ENCODE data around the gene SRP68. TPM values are rescaled to one million over a fixed set of nuclear protein-coding genes. Genes with fewer than 3 reads are reported as not detected.

SRP68 gene
- polyA plus RNA-seq, 4 donors = 34.0 to 61.5 (median 39.2) TPM

DNA sequence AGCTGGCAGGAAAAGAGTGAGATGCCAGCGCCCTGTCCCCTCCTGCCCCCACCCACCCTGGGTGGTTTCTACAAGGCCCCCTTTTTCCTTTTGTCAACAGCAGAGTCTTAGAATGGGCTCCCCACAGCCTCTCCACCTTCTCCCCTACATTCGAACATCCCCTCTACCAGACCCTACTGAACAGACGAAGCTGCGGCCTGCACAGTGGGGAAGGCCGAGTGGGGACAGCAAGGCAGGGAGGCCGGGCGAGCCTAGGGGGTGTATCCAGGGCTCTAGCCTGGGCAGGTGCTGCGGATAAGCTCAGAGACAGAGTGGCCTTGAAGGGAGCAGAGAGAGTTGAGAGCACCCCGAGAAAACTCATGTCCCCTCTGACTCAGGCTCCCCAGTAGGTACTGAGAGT, 14.1 kb upstream of the SRP68 start:
- Histone ChIP-seq H3K27ac (ENCODE audit: low read depth in 1 of 3, low read length in 2 of 3) (no peak overlapping the region), H3K27me3 (ENCODE audit: control insufficient read depth in 3 of 3, insufficient read depth in 3 of 3, low read length in 3 of 3) (no peaks in the 10 kb centered on the region), H3K4me1 (ENCODE audit: control insufficient read depth in 3 of 3, insufficient read depth in 2 of 3, low read depth in 1 of 3, low read length in 2 of 3) (no peaks in the 10 kb centered on the region), H3K36me3 (ENCODE audit: control insufficient read depth in 3 of 3, insufficient read depth in 2 of 3, low read depth in 1 of 3, low read length in 3 of 3) (peaks cover 9 to 100% (median 22%) of the 10 kb centered on the region in 3 donors), H3K9me3 (ENCODE audit: control insufficient read depth in 2 of 2, insufficient read depth in 1 of 2, low read depth in 1 of 2, low read length in 1 of 2) (no peaks in the 10 kb centered on the region), H3K4me3 (ENCODE audit: low read depth in 1 of 3, low read length in 3 of 3) (no peak overlapping the region)
- FAIRE-seq (no peak), DNase-seq (no peak)
- 94 to 96% (median 95%) methylated on average over 9 of the region's 9 CpGs for WGBS, 3 donors

GRCh38 chr17:76085731-76086366, 13.5 kb upstream of the SRP68 start:
- Histone ChIP-seq H3K36me3 (ENCODE audit: control insufficient read depth in 3 of 3, insufficient read depth in 2 of 3, low read depth in 1 of 3, low read length in 3 of 3) (peaks cover 9 to 98% (median 22%) of the 10 kb centered on the region in 3 donors), H3K9me3 (ENCODE audit: control insufficient read depth in 2 of 2, insufficient read depth in 1 of 2, low read depth in 1 of 2, low read length in 1 of 2) (no peaks in the 10 kb centered on the region), H3K27me3 (ENCODE audit: control insufficient read depth in 3 of 3, insufficient read depth in 3 of 3, low read length in 3 of 3) (no peaks in the 10 kb centered on the region), H3K4me1 (ENCODE audit: control insufficient read depth in 3 of 3, insufficient read depth in 2 of 3, low read depth in 1 of 3, low read length in 2 of 3) (no peaks in the 10 kb centered on the region), H3K27ac (ENCODE audit: low read depth in 1 of 3, low read length in 2 of 3) (no peak overlapping the region), H3K4me3 (ENCODE audit: low read depth in 1 of 3, low read length in 3 of 3) (no peak overlapping the region)
- FAIRE-seq = no peak
- DNase-seq = no peak
- 85 to 91% (median 89%) methylated on average over 13 of the region's 13 CpGs for WGBS, 3 donors

- Histone ChIP-seq H3K4me1 (ENCODE audit: control insufficient read depth in 3 of 3, insufficient read depth in 2 of 3, low read depth in 1 of 3, low read length in 2 of 3) (peaks cover 0 to 3% (median 0%) of the 10 kb centered on the region in 3 donors), H3K9me3 (ENCODE audit: control insufficient read depth in 2 of 2, insufficient read depth in 1 of 2, low read depth in 1 of 2, low read length in 1 of 2) (no peaks in the 10 kb centered on the region), H3K27me3 (ENCODE audit: control insufficient read depth in 3 of 3, insufficient read depth in 3 of 3, low read length in 3 of 3) (peaks cover 0 to under 1% (median 0%) of the 10 kb centered on the region in 3 donors), H3K27ac (ENCODE audit: low read depth in 1 of 3, low read length in 2 of 3) (no peak overlapping the region), H3K36me3 (ENCODE audit: control insufficient read depth in 3 of 3, insufficient read depth in 2 of 3, low read depth in 1 of 3, low read length in 3 of 3) (peaks cover 9 to 91% (median 22%) of the 10 kb centered on the region in 3 donors), H3K4me3 (ENCODE audit: low read depth in 1 of 3, low read length in 3 of 3) (no peak overlapping the region)
- DNase-seq (no peak), FAIRE-seq (no peak)
- 81 to 88% (median 84%) methylated on average over 15 to 17 of the region's 17 CpGs for WGBS, 3 donors
Observed at GRCh38 chr17:76085066-76085730, 12.9 kb upstream of the SRP68 start.

- H3K36me3 ChIP-seq (ENCODE audit: control insufficient read depth in 3 of 3, insufficient read depth in 2 of 3, low read depth in 1 of 3, low read length in 3 of 3) = peaks cover 7 to 76% (median 11%) of the 10 kb centered on the region in 3 donors
- DNase-seq (no peak), FAIRE-seq (no peak)
- H3K27me3 ChIP-seq (ENCODE audit: control insufficient read depth in 3 of 3, insufficient read depth in 3 of 3, low read length in 3 of 3) = peaks cover 0 to 16% (median 3%) of the 10 kb centered on the region in 3 donors
- H3K4me3 ChIP-seq (ENCODE audit: low read depth in 1 of 3, low read length in 3 of 3) = no peak overlapping the region
- H3K4me1 ChIP-seq (ENCODE audit: control insufficient read depth in 3 of 3, insufficient read depth in 2 of 3, low read depth in 1 of 3, low read length in 2 of 3) = peaks cover 0 to 18% (median 0%) of the 10 kb centered on the region in 3 donors
- no peaks in the 10 kb centered on the region for H3K9me3 ChIP-seq (ENCODE audit: control insufficient read depth in 2 of 2, insufficient read depth in 1 of 2, low read depth in 1 of 2, low read length in 1 of 2)
- H3K27ac ChIP-seq (ENCODE audit: low read depth in 1 of 3, low read length in 2 of 3) = no peak overlapping the region
- 81 to 90% (median 84%) methylated on average over 15 of the region's 15 CpGs for WGBS, 3 donors
Observed at GRCh38 chr17:76083536-76084182, 11.3 kb upstream of the SRP68 start.

GRCh38 chr17:76082326-76083251, 10.3 kb upstream of the SRP68 start:
- Histone ChIP-seq H3K4me3 (ENCODE audit: low read depth in 1 of 3, low read length in 3 of 3) (no peak overlapping the region), H3K27me3 (ENCODE audit: control insufficient read depth in 3 of 3, insufficient read depth in 3 of 3, low read length in 3 of 3) (peaks cover 0 to 27% (median 8%) of the 10 kb centered on the region in 3 donors), H3K4me1 (ENCODE audit: control insufficient read depth in 3 of 3, insufficient read depth in 2 of 3, low read depth in 1 of 3, low read length in 2 of 3) (peaks cover 0 to 18% (median 0%) of the 10 kb centered on the region in 3 donors), H3K36me3 (ENCODE audit: control insufficient read depth in 3 of 3, insufficient read depth in 2 of 3, low read depth in 1 of 3, low read length in 3 of 3) (peaks cover 6 to 65% (median 11%) of the 10 kb centered on the region in 3 donors), H3K9me3 (ENCODE audit: control insufficient read depth in 2 of 2, insufficient read depth in 1 of 2, low read depth in 1 of 2, low read length in 1 of 2) (no peaks in the 10 kb centered on the region), H3K27ac (ENCODE audit: low read depth in 1 of 3, low read length in 2 of 3) (no peak overlapping the region)
- no peak for FAIRE-seq
- no peak for DNase-seq
- WGBS, 3 donors = 83 to 90% (median 86%) methylated on average over 20 of the region's 20 CpGs

DNA sequence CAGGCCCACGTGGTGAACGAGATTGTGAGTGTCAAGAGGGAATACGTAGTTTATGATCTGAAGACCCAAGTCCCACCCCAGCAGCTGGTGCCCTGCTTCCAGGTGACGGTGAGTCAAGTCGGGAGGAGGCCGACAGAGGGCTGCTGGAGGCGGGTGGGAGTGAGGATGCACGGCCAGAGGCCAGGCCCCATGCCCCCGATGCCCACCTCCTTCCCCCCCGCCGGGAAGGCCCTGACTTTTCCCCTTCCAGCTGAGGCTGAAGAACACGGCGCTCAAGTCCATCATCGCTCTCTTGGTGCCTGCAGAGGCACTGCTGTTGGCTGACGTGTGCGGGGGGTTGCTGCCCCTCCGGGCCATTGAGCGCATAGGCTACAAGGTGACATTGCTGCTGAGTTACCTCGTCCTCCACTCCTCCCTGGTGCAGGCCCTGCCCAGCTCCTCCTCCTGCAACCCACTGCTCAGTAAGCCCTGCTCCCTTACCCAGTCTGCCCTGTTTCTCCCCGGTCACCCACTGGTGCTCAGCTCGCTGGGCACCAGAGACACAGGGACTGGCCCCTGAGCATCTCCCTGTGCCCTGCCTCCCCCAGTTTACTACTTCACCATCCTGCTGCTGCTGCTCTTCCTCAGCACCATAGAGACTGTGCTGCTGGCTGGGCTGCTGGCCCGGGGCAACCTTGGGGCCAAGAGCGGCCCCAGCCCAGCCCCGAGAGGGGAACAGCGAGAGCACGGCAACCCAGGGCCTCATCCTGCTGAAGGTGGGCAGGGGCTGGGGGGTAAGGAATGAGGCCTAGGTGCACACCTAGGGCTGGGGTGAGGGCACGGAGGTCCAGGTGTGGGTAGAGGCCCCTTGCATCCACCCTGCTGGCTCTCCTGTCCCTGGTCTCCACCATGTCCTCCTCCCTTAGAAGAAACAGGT, 9.2 kb upstream of the SRP68 start:
- Histone ChIP-seq H3K27ac (ENCODE audit: low read depth in 1 of 3, low read length in 2 of 3) (no peak overlapping the region), H3K4me3 (ENCODE audit: low read depth in 1 of 3, low read length in 3 of 3) (no peak overlapping the region), H3K36me3 (ENCODE audit: control insufficient read depth in 3 of 3, insufficient read depth in 2 of 3, low read depth in 1 of 3, low read length in 3 of 3) (peaks cover 6 to 55% (median 11%) of the 10 kb centered on the region in 3 donors), H3K9me3 (ENCODE audit: control insufficient read depth in 2 of 2, insufficient read depth in 1 of 2, low read depth in 1 of 2, low read length in 1 of 2) (no peaks in the 10 kb centered on the region), H3K27me3 (ENCODE audit: control insufficient read depth in 3 of 3, insufficient read depth in 3 of 3, low read length in 3 of 3) (peaks cover 8 to 37% (median 17%) of the 10 kb centered on the region in 3 donors), H3K4me1 (ENCODE audit: control insufficient read depth in 3 of 3, insufficient read depth in 2 of 3, low read depth in 1 of 3, low read length in 2 of 3) (peaks cover 0 to 19% (median 0%) of the 10 kb centered on the region in 3 donors)
- 61 to 72% (median 64%) methylated on average over 27 of the region's 27 CpGs for WGBS, 3 donors
- DNase-seq (no peak), FAIRE-seq (no peak)

GRCh38 chr17:76080768-76081287, 8.5 kb upstream of the SRP68 start:
- peaks cover 13 to 45% (median 24%) of the 10 kb centered on the region in 3 donors for H3K27me3 ChIP-seq (ENCODE audit: control insufficient read depth in 3 of 3, insufficient read depth in 3 of 3, low read length in 3 of 3)

More at GRCh38 chr17:76080768-76081287, 8.5 kb upstream of the SRP68 start:
- peaks cover 6 to 48% (median 11%) of the 10 kb centered on the region in 3 donors for H3K36me3 ChIP-seq (ENCODE audit: control insufficient read depth in 3 of 3, insufficient read depth in 2 of 3, low read depth in 1 of 3, low read length in 3 of 3)
- DNase-seq = no peak
- FAIRE-seq = no peak
- WGBS, 3 donors = 19 to 36% (median 31%) methylated on average over 6 of the region's 6 CpGs
- peaks cover 0 to 27% (median 0%) of the 10 kb centered on the region in 3 donors for H3K4me1 ChIP-seq (ENCODE audit: control insufficient read depth in 3 of 3, insufficient read depth in 2 of 3, low read depth in 1 of 3, low read length in 2 of 3)
- no peak overlapping the region for H3K4me3 ChIP-seq (ENCODE audit: low read depth in 1 of 3, low read length in 3 of 3)
- H3K9me3 ChIP-seq (ENCODE audit: control insufficient read depth in 2 of 2, insufficient read depth in 1 of 2, low read depth in 1 of 2, low read length in 1 of 2) = no peaks in the 10 kb centered on the region
- no peak overlapping the region for H3K27ac ChIP-seq (ENCODE audit: low read depth in 1 of 3, low read length in 2 of 3)

Data from small intestine (tissue), 7 donors.